Left lobe of liver (tissue), 2 donors: Measurements from ENCODE around the gene ACTL8. TPM values are rescaled to one million over a fixed set of nuclear protein-coding genes. Genes with fewer than 3 reads are reported as not detected.

Experiments
- ATAC-seq: fragments of 200-7000 bp; cut with Tn5 transposase; one replicate; pipeline ENCODE4 v1.9.1; 2020; ENCODE audit warnings: mild to moderate bottlenecking, moderate library complexity
- DNase-seq: peaks from one replicate; pipeline ENCODE4 v3.0.0-alpha.2; 2020; ENCODE audit warnings: low spot score
- total RNA-seq: library from RNA; stranded (reverse); gene quantifications from one replicate; pipeline ENCODE4 v1.2.1, GENCODE V29; 2021
- donor health status: DM: no; HTN: no; CAD: no; lungs with moderate emphysema.
- donor health status: DM: no; HTN: yes; CAD: no.

ACTL8 gene
- total RNA-seq, 1 donor from 2014 or later = not detected

- no peak for DNase-seq
- ATAC-seq = no peak
Measured at GRCh38 chr1:17837233-17838030, 82.3 kb downstream of the ACTL8 start.

- DNase-seq (no peak), ATAC-seq (no peak)
Measured at GRCh38 chr1:17839641-17840196, 84.6 kb downstream of the ACTL8 start.

GRCh38 chr1:17841944-17842343 is 86.8 kb downstream of the ACTL8 start:
- DNase-seq = no peak
- ATAC-seq = no peak

- DNase-seq = no peak
- ATAC-seq = no peak
Measured at GRCh38 chr1:17842686-17843085, 87.6 kb downstream of the ACTL8 start.

- DNase-seq = no peak
- no peak for ATAC-seq
Measured at GRCh38 chr1:17844185-17844826, 89.2 kb downstream of the ACTL8 start.

- no peak for DNase-seq
- no peak for ATAC-seq
Measured at GRCh38 chr1:17845583-17845982, 90.5 kb downstream of the ACTL8 start.

GRCh38 chr1:17846341-17846740 is 91.2 kb downstream of the ACTL8 start:
- DNase-seq (no peak), ATAC-seq (no peak)

GRCh38 chr1:17847111-17847510 is 92.0 kb downstream of the ACTL8 start:
- ATAC-seq (no peak), DNase-seq (no peak)

GRCh38 chr1:17849216-17849615 is 94.1 kb downstream of the ACTL8 start:
- ATAC-seq = no peak
- DNase-seq = no peak

- ATAC-seq (no peak), DNase-seq (no peak)
Measured at GRCh38 chr1:17851056-17851455, 95.9 kb downstream of the ACTL8 start.

- DNase-seq (no peak), ATAC-seq (no peak)
Measured at GRCh38 chr1:17852383-17852782, 97.2 kb downstream of the ACTL8 start.

GRCh38 chr1:17853241-17853935 is 98.3 kb downstream of the ACTL8 start:
- ATAC-seq = no peak
- no peak for DNase-seq

- no peak for DNase-seq
- no peak for ATAC-seq
Measured at GRCh38 chr1:17856496-17857108, 101.5 kb downstream of the ACTL8 start.

- DNase-seq = no peak
Measured at GRCh38 chr1:17857109-17857499, 102.0 kb downstream of the ACTL8 start.

GRCh38 chr1:17857996-17858395 is 102.9 kb downstream of the ACTL8 start:
- no peak for ATAC-seq
- no peak for DNase-seq

More at GRCh38 chr1:17857109-17857499, 102.0 kb downstream of the ACTL8 start:
- ATAC-seq = no peak

- no peak for DNase-seq
- ATAC-seq = no peak
Measured at GRCh38 chr1:17860812-17861211, 105.7 kb downstream of the ACTL8 start.

- DNase-seq (no peak), ATAC-seq (no peak)
Measured at GRCh38 chr1:17861685-17862084, 106.6 kb downstream of the ACTL8 start.

GRCh38 chr1:17862121-17862520 is 107.0 kb downstream of the ACTL8 start:
- ATAC-seq (no peak), DNase-seq (no peak)

- no peak for ATAC-seq
- no peak for DNase-seq
Measured at GRCh38 chr1:17865912-17866739, 111.0 kb downstream of the ACTL8 start.

GRCh38 chr1:17866740-17867029 is 111.6 kb downstream of the ACTL8 start:
- ATAC-seq = no peak

More at GRCh38 chr1:17866740-17867029, 111.6 kb downstream of the ACTL8 start:
- DNase-seq = no peak
